Panc1 (cell line): Measurements from ENCODE around the gene OLFML2B. TPM values are rescaled to one million over a fixed set of nuclear protein-coding genes. Genes with fewer than 3 reads are reported as not detected.

Source experiments
- ATAC-seq: fragments of 200-7000 bp; cut with Tn5 transposase; 2 replicates; pipeline ENCODE4 v1.9.1; 2020; ENCODE audit warnings: mild to moderate bottlenecking, moderate library complexity
- BruUV-seq: library from RNA; stranded (reverse); fragments of 400-500 nt; replicated peaks from 2 replicates; lab custom pipeline; 2021; lab: Mats Ljungman, UMichigan
- CTCF ChIA-PET: fragments of 300-600 bp; sonication (Branson Sonifier 250); formaldehyde crosslinking; loops from one replicate; lab custom pipeline; 2022; ENCODE audit warnings: antibody characterized with exemption; lab: Charles Lee
- POLR2A ChIA-PET: fragments of 300-600 bp; sonication (Branson Sonifier 250); formaldehyde crosslinking; loops from one replicate; lab custom pipeline; 2022; ENCODE audit warnings: antibody characterized with exemption; lab: Charles Lee
- DNase-seq: peaks from one replicate; pipeline ENCODE4 v3.0.0-alpha.2; 2010; ENCODE audit warnings: low read depth, low spot score
- H3K27ac ChIP-seq: 2 replicates; pipeline ENCODE4 v1.5.1; 2011; ENCODE audit warnings: mild to moderate bottlenecking, low read length, inconsistent platforms
- H3K27me3 ChIP-seq: fragments of 200-500 bp; sonication (Bioruptor generic); 2 replicates; pipeline ENCODE4 v1.6.0; 2014; ENCODE audit warnings: low read length, inconsistent platforms; ENCODE audit not compliant: control insufficient read depth, insufficient read depth
- H3K36me3 ChIP-seq: fragments of 200-500 bp; sonication (Bioruptor generic); 2 replicates; pipeline ENCODE4 v1.5.1; 2014; ENCODE audit warnings: inconsistent platforms, mild to moderate bottlenecking, low read length, moderate library complexity; ENCODE audit not compliant: control insufficient read depth, insufficient read depth
- H3K4me1 ChIP-seq: 2 replicates; pipeline ENCODE4 v1.5.1; 2011; ENCODE audit warnings: inconsistent platforms, mild to moderate bottlenecking, low read length, moderate library complexity; ENCODE audit not compliant: control insufficient read depth, insufficient read depth
- H3K4me3 ChIP-seq, 2 experiments: 2 replicates each; pipeline ENCODE4 v1.5.1; 2011 to 2012; ENCODE audit warnings: low read depth in 2 of 2, low read length in 2 of 2, mild to moderate bottlenecking in 2 of 2, inconsistent platforms in 1 of 2, moderate library complexity in 1 of 2
- H3K9me3 ChIP-seq: fragments of 200-500 bp; sonication (Bioruptor generic); 2 replicates; pipeline ENCODE4 v1.5.1; 2014; ENCODE audit warnings: low read depth, mild to moderate bottlenecking, inconsistent platforms, low read length, moderate library complexity; ENCODE audit not compliant: control insufficient read depth, insufficient read depth
- CTCF ChIP-seq: fragments of 450-650 bp; IDR thresholded peaks from 2 replicates; pipeline ENCODE4 v1.5.1; 2017; ENCODE audit warnings: mild to moderate bottlenecking
- POLR2AphosphoS5 ChIP-seq: IDR thresholded peaks from 2 replicates; pipeline ENCODE4 v1.6.1; 2012; ENCODE audit warnings: mild to moderate bottlenecking, low read depth, low read length, moderate library complexity
- SIN3A ChIP-seq: IDR thresholded peaks from 2 replicates; pipeline ENCODE4 v1.6.1; 2012; ENCODE audit warnings: low read depth, mild to moderate bottlenecking, low read length, moderate library complexity, borderline replicate concordance; ENCODE audit not compliant: insufficient read depth
- TCF7L2 ChIP-seq: IDR thresholded peaks from 2 replicates; pipeline ENCODE4 v1.6.1; 2011; ENCODE audit warnings: mild to moderate bottlenecking, low read depth, low read length, inconsistent platforms
- in situ Hi-C: cut with HindIII; loops from 2 replicates; pipeline ENCODE4 v1.10.0; 2016; ENCODE audit warnings: low sequenced_read_pairs, low pct_unique_long_range_greater_than_20kb
- intact Hi-C: fragments of 100-400 bp; cut with micrococcal nuclease; formaldehyde crosslinking; loops from one replicate; pipeline ENCODE4 v1.10.0; 2022; ENCODE audit not compliant: unreplicated experiment
- total RNA-seq: library from RNA; stranded (reverse); gene quantifications from one replicate; pipeline ENCODE4 v1.2.1, GENCODE V29; 2021; ENCODE audit not compliant: unreplicated experiment
- TF ChIP-seq, protein P1 (sequence below), 2 experiments: IDR thresholded peaks; 2 replicates each; pipeline ENCODE4 v1.6.1; 2011 to 2012; ENCODE audit warnings: low read depth in 2 of 2, control low read depth in 1 of 2, low read length in 1 of 2, mild to moderate bottlenecking in 1 of 2, moderate library complexity in 1 of 2; ENCODE audit not compliant: insufficient read depth in 1 of 2

OLFML2B gene
- total RNA-seq, 1 experiment from 2014 or later: 1.5 TPM

GRCh38 chr1:162046921-162047320 is 23.3 kb upstream of the OLFML2B start:
- ATAC-seq: no peak
- TF ChIP-seq SIN3A (no peak), TCF7L2 (no peak), CTCF (no peak), POLR2AphosphoS5 (no peak)
- TF ChIP-seq, protein P1, sequence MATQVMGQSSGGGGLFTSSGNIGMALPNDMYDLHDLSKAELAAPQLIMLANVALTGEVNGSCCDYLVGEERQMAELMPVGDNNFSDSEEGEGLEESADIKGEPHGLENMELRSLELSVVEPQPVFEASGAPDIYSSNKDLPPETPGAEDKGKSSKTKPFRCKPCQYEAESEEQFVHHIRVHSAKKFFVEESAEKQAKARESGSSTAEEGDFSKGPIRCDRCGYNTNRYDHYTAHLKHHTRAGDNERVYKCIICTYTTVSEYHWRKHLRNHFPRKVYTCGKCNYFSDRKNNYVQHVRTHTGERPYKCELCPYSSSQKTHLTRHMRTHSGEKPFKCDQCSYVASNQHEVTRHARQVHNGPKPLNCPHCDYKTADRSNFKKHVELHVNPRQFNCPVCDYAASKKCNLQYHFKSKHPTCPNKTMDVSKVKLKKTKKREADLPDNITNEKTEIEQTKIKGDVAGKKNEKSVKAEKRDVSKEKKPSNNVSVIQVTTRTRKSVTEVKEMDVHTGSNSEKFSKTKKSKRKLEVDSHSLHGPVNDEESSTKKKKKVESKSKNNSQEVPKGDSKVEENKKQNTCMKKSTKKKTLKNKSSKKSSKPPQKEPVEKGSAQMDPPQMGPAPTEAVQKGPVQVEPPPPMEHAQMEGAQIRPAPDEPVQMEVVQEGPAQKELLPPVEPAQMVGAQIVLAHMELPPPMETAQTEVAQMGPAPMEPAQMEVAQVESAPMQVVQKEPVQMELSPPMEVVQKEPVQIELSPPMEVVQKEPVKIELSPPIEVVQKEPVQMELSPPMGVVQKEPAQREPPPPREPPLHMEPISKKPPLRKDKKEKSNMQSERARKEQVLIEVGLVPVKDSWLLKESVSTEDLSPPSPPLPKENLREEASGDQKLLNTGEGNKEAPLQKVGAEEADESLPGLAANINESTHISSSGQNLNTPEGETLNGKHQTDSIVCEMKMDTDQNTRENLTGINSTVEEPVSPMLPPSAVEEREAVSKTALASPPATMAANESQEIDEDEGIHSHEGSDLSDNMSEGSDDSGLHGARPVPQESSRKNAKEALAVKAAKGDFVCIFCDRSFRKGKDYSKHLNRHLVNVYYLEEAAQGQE (IDR thresholded peaks at IDR 0.05; ENCODE audit: insufficient read depth in 1 of 2, low read depth in 2 of 2, low read length in 1 of 2): no peak
- Histone ChIP-seq H3K4me3 (no peak overlapping the region), H3K27me3 (peaks cover 6% of the 10 kb centered on the region; the same call in 1 of the 2 replicates), H3K27ac (no peak overlapping the region), H3K4me1 (no peaks in the 10 kb centered on the region), H3K9me3 (no peaks in the 10 kb centered on the region), H3K36me3 (no peaks in the 10 kb centered on the region)
- no TSS peak for BruUV-seq
- ChIA-PET POLR2A (no interaction called here), CTCF (no interaction called here)
- in situ Hi-C loops (no loop called here), intact Hi-C loops (no loop called here)
- no peak for DNase-seq

GRCh38 chr1:162042361-162042760 is 18.7 kb upstream of the OLFML2B start:
- ATAC-seq: no peak
- in situ Hi-C loops (no loop called here), intact Hi-C loops (no loop called here)
- Histone ChIP-seq H3K4me3 (no peak overlapping the region), H3K36me3 (no peaks in the 10 kb centered on the region), H3K27me3 (no peaks in the 10 kb centered on the region), H3K9me3 (no peaks in the 10 kb centered on the region), H3K27ac (no peak overlapping the region), H3K4me1 (no peaks in the 10 kb centered on the region)
- no peak for DNase-seq
- TF ChIP-seq, protein P1 (IDR thresholded peaks at IDR 0.05; ENCODE audit: insufficient read depth in 1 of 2, low read depth in 2 of 2, low read length in 1 of 2): no peak
- TF ChIP-seq CTCF (no peak), SIN3A (no peak), POLR2AphosphoS5 (no peak), TCF7L2 (no peak)
- CTCF ChIA-PET: no interaction called here
- no TSS peak for BruUV-seq
- POLR2A ChIA-PET: no interaction called here
